OCI-M2 (cell line): Measurements from ENCODE around the gene DCTN2.
A peak's percentile ranks its signal among the peaks of the same experiment; 100 is the strongest.
"Not testable (repeated sequence)": the region's sequence is repeated elsewhere in the genome, so short reads cannot be mapped to it uniquely, and the experiment has no call there.

Experiments
- DNase-seq: peaks from one replicate; lab custom pipeline; 2025; ENCODE audit not compliant: unreplicated experiment; lab: John Stamatoyannopoulos, UW

DCTN2 gene

DNA sequence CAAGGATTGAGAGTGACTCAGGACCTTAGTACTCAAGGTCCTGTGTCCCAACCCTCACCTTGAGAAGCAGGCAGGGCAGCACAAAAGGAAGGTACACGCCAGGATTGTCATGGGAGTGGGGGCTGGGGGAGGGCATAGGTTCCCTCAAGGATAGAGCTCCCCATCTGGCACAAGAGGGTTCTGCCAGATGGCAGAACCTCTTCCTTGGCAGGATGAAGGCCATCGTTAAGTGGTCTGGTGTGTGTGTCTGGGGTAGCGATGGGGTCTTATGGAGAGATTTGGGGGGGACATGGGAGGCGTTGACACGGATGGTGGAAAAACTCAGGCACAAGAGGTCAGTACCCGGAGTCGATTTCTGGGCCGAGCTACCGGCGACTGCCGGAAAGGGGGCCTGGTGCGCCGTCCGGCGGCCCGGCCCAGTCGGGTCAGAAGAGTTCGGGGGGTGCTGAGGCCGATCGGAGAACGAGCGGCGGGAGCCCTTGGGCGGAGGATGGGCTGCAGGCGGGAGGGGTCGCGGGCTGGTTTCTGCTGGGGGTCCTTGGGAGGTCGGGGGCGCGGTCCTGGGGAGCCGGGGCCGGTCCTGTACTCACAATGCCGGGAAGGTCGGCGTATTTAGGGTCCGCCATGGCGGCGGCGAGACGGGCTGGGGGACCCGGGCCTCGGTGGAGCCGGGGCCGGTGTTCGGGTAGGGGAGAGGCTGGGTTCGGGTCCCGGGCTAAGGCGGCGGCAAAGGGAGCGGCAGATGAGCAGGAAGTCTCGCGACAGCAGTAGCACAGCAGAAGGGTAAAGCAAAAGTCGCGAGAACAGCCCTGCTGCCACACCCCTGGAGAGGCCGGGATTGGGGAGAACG, at the start of gene DCTN2:
TSS of gene DCTN2 (minus strand) at position 755 of the 850 bp plus-strand sequence. CDS start at position 626, 129 bp downstream.
- peak; percentile 52 for DNase-seq

DNA sequence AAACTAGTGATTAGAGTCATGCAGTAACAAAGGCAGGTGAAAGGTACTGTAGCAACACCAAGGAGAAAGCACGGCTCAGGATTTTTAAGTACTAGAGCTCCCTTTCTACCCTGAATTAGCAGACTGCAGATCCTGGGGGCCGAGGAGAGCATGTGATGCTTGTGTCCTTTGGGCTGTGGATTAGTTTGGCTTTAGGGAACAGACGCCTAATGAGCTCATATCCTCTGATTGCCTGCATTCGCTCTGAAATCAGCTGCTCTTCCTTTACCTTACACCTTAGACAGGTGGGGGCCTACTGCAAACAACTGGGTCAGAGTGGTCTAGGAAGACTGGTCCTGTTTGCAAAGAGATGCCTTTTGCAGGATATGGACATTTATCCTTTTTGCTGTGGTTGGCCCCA, 46.2 kb upstream of the DCTN2 start:
- no peak for DNase-seq

DNA sequence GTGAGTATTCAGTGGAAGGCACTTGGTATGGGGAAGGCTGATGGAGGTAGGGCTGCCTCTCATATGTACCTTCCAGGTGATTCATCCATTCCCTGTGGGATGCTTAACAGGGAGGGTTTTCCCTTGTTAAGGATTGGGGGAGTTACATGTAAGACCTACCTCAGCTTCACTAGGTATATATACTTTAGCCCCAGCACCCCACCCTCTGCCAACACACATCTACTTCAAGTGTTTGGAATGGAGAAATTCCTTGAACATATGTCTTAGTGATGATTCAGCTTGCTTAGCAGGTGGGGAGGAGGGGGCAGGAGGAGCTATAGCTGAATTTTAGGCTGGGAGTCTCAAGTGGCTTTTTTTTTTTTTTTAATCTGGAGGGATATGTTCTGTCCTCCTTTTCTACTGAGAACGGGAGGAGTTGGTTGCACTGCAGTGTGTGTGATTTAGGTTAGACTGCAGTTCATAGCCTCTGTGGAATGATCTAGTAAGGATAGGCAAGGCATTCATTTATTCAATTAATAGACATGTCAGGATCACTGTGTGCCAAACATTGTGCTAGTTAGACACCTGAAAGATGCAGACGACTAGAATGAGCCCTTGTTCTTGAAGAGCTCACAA, 45.7 kb upstream of the DCTN2 start:
- DNase-seq, result no peak

GRCh38 chr12:57591782-57592325, 44.9 kb upstream of the DCTN2 start:
- DNase-seq, result no peak

- DNase-seq, result peak; percentile 23
Measured at GRCh38 chr12:57590864-57591781, 44.1 kb upstream of the DCTN2 start, which contains the start of gene PIP4K2C. TSS of gene PIP4K2C (plus strand) at chr12:57591192. CDS start at chr12:57591290, 98 bp downstream.

GRCh38 chr12:57590479-57590863, 43.5 kb upstream of the DCTN2 start:
- no peak for DNase-seq

DNA sequence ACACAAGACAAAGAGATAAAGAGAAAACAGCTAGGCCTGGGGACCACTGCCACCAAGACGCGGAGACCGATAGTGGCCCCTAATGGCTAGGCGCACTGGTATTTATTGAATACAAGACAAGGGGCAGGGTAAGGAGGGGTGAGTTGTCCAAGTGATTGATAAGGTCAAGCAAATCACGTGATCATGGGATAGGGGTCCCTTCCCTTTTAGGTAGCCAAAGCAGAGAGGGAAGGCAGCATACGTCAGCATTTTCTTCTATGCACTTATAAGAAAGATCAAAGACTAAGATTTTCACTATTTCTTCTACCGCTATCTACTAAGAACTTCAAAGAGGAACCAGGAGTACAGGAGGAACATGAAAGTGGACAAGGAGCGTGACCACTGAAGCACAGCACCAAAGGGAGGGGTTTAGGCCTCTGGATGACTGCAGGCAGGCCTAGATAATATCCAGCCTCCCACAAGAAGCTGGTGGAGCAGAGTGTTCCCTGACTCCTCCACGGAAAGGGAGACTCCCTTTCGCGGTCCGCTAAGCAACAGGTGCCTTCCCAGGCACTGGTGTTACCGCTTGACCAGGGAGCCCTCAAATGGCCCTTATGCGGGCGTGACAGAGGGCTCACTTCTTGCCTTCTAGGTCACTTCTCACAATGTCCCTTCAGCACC, 42.1 kb upstream of the DCTN2 start:
- not testable (repeated sequence) for DNase-seq

DNA sequence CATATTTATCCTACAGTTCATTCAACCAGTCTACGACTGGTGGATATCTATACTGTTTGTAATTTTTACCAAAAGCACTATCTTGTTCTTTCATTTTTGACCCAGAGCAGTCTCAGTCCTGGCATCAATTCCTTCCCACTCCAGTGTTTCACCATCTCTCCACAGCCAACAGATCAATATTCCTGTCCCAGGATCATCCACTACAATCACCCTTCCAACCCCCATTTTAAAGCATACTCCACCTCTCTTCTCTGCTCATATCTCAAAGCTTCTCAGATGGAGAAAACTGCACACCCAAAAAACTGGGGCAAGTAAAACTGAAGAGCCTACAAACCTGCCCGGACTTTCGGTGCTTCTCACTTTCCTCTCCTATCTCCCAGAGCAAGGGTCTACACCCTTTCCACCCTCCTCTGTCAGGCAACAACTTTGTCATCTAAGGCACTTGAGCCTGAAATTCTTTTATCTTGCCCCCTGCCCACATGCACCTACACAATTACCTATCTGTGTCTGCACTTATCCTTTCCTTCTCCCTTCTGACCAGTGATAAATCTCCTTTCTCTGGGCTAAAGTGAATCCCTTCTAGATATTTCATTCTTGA, 39.9 kb upstream of the DCTN2 start:
- no peak for DNase-seq

GRCh38 chr12:57586128-57586527, 39.1 kb upstream of the DCTN2 start:
- no peak for DNase-seq

- no peak for DNase-seq
Measured at GRCh38 chr12:57585156-57585555, 38.2 kb upstream of the DCTN2 start.

DNA sequence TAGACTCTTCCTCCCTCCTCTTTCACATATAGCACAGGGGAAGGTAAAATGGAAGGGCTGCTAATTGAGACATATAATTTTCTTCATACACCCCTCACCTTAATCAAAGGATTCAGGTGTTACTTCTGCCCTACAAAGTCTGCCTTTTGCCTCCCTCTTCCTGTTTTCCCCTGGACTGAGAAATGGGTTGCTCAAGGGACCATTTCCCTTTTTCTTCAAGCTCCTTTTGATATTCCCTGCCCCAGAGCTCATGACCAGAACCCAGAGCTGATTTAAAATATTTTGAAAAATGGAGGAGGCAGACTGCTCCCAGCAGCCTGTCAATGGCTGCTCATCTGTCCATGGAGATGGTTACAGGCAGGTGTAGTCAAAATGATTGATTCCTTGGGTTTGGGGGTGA, 37.7 kb upstream of the DCTN2 start:
- DNase-seq, result no peak

GRCh38 chr12:57584050-57584449, 37.1 kb upstream of the DCTN2 start:
- DNase-seq, result no peak

GRCh38 chr12:57583008-57583831, 36.2 kb upstream of the DCTN2 start:
- peak; percentile 27 for DNase-seq

GRCh38 chr12:57582440-57582839, 35.4 kb upstream of the DCTN2 start:
- no peak for DNase-seq

DNA sequence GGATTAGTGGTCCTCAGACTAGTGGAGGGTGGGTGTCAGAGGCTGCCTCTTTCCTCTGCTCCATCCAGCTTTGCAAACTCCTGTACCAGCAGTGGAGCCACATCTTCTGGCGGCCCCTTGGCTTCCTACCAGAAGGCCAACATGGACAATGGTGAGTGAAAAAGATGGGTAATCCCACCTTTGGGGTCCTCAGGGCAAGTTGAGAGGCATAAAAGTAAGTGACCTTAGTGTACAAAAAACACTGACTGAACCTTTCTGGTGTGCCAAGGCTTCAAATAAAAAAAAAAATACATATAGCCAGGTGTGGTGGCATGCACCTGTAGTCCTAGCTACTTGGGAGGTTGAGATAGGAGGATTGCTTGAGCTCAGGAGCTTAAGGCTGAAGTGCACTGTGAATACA, 34.8 kb upstream of the DCTN2 start:
- DNase-seq, result no peak

DNA sequence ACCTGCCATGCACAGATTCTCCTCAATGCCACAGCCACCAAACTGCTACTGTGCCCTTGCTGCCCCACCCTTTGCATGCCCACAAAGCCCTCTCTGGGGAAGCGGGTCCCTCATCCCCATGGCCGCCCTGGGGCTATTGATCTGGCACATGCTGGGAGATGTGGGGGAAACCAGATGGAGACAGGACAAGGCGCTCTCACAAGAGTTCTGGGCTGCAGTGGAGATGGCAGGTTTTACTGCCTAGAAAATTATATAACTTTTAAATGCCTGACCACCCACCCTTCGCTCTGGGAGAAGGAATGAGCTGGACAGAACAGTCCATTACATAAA, 33.4 kb upstream of the DCTN2 start:
- no peak for DNase-seq

DNA sequence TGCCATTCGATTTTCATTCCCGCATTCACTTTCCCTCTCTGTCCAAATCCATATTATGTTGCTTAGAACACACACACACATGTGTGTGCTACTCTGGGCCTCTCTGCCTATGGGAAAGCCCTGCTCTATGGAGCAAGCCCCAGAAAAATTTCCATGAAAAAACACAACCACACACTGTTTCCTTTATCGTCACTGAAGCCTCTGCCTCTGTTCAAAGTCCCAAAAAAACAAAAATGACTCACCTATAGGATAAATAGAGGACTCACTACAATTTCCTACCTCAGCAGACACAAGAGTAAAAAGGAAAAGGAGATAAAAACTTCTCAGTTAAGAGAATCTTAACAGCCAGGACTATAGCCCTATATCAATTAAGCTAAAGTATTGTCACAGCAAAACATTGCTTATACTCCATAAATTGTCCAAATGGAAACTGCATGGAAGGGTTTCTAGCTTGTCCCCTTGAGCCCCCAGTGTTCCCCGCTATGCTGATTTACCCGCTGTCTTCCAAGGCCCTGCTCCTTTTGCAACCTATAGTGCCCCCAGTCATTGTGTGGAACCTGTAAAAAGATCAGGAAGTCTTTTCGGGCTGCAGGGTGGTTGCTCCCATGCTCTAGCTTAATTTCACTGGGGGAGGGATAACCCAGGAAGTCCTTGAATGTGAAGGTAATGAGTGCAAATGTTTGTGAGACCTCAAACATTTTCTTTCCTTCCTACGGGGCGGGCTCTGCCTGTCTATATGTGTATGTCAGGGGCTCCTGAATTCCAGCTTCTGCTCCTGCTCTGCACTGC, 32.9 kb upstream of the DCTN2 start:
- DNase-seq, result no peak

DNA sequence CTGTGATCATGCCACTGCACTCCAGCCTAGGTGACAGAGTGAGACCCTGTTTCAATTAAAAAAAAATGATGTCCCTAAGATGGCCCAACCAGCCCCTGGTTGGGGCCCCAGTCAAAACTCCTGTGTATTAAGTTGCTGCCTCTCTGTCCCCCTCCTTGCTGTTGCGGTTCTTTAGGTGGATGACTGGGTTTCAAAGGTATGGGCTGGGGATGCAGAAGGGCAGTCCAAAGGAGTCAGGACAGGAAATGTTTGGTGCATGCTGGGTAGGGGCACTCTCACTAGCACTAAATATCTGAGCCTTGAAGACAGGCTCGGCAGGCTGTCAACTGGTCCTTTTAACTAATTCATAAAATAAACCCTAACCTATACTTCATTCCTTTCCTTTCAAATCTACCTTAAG, 32.0 kb upstream of the DCTN2 start:
- no peak for DNase-seq
